GM12872 (cell line): ENCODE results near the gene DHX9.

Experiments
- CTCF ChIP-seq: IDR thresholded peaks from 3 replicates; pipeline ENCODE4 v1.5.1; 2011; ENCODE audit warnings: low read depth, mild to moderate bottlenecking, low read length, moderate library complexity; ENCODE audit not compliant: insufficient read depth

DHX9 gene

GRCh38 chr1:182839209-182840066, at the start of gene DHX9:
TSS of gene DHX9 (plus strand) at chr1:182839347. CDS start at chr1:182842567, 3,220 bp downstream.
- TF ChIP-seq CTCF = 0 out of 3 replicates have a peak, but pooled peaks have one; percentile 29

DNA sequence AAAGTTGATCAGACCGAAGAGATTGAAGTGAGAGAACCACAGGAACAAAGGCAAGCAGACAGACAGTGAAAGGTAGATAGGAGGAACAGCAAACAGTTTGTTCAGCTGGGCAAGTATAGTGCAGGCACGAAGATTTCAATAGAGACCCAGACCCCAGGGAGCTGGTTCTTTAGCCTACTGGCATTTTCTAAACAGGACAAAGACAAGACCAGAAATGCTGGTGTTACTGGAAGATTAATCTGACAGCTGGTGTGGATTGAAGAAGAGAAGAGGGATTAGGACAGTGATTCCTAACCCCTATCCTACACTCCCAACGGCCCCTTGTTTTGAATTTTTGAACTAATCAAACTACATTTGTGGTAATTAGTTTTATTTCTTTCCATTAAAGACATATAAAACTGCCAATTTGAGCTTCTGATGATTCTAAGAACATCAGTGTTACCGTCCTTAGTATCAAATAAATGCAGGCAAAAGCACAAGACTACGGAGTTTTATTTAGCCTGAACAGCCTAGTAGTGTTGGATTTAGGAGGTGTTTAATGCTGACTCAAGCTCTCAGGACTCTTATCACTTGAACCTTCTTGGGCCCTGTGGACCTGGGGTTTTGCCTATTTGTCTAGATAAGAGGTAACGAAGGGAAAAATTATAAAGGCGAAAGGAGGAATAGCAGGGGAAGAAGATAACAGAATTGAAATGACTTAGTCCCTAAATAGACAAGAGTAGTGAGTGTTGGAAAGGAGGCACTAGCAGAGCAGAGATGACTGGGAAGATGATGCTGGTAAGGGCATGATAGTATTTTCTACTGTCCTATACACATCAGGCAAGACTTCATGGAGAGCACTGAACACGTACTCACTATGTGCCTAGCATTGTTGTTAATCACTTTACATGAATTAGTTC, 47.6 kb upstream of the DHX9 start:
- no peak for TF ChIP-seq CTCF

DNA sequence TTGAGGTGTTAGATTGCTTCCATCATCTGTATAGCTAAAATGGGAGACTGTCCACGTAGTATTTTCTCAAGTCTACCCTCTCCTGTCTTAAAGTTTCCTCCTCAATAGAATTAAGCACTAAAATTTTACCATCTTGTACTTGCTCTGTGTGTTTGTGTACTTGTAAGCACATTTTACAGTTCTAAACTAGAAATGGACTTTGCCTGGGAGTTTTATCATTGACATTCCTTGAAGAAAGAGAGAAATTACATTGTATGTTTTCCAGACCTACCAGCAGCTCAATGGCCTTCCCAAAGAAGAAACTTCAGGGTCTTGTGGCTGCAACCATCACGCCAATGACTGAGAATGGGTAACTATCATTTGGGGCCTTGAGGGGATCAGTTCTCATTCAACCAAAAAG, 45.1 kb upstream of the DHX9 start:
- no peak for TF ChIP-seq CTCF

DNA sequence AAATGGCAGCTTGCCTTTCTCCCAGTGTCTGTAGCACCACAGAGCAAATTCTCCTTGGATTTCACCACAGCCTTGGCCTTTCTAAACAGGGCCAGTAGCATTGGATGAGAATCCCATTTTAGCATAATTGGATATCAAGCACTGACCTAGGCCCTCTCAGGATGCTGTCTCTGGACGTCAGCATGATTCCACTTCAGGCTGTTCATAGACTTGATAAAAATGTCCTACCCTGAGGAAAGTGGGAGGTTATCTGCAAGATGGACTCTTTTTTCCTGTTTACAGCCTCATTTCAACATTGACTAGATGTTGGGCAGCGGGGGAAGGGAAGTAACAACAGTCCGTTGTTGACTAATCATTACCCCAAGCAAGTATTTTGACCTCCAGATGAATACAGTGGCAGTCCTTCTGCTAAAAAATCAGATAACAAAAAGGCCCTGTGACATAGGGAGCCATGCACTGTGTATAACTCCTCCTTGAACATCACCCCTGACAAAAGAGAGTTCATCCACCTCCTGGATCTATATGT, 44.4 kb upstream of the DHX9 start:
- TF ChIP-seq CTCF = no peak

GRCh38 chr1:182795563-182796228, 43.5 kb upstream of the DHX9 start:
- TF ChIP-seq CTCF = no peak

DNA sequence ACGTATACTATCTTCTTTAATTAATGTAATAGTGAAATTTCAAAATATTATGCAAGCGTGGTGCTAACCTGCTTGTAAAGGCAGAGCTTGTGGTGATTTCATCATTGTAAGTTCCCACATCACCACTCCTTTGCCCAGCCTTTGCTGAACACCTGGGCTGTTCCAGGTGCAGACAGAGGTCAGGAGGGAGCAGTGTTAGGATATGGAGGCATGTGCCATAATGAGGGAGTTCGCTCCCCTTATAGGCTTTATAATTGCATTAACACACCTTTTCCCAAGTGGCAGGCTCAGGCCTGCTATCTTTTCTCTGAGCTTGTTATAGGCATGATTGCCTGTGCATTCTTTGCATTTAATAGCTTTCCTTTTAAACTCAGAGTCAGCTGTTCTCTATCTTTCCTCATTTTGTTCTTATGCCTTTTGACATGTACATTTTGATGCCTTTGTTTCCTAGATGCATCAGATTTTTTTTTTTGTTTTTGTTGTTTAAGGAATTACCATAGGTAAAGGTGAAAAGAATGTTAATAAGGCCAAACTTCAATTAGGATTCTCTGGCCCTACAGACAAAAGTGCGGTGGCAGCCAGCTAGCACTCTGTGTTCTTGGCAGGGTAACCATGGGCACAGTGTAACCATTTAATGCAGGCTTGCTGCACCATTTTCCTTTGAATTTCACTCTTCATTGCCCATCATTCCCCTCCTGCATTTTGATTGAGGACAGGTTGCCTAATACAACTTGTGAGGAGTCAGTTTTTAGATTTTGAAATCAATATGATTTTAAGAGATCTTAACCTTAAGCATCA, 36.9 kb upstream of the DHX9 start:
- no peak for TF ChIP-seq CTCF
